Activated CD8-positive, alpha-beta T cell treated with anti-CD3 and anti-CD28 coated beads for 36 hours (primary cell): Measurements from ENCODE around the gene ADPRHL1. TPM values are rescaled to one million over a fixed set of nuclear protein-coding genes. Genes with fewer than 3 reads are reported as not detected.

Experiments
- ATAC-seq: fragments of 200-7000 bp; cut with Tn5 transposase; one replicate; pipeline ENCODE4 v1.10.0; 2021; ENCODE audit warnings: mild to moderate bottlenecking, moderate library complexity
- CTCF ChIA-PET: fragments of 350-600 bp; sonication (Branson Sonifier 250); formaldehyde crosslinking; loops from one replicate; lab custom pipeline; 2021; ENCODE audit warnings: antibody characterized with exemption; lab: Charles Lee
- POLR2A ChIA-PET: fragments of 350-600 bp; sonication (Branson Sonifier 250); formaldehyde crosslinking; loops from one replicate; lab custom pipeline; 2021; ENCODE audit warnings: antibody characterized with exemption; lab: Charles Lee
- DNase-seq: peaks from one replicate; pipeline ENCODE4 v3.0.0-alpha.2; 2020
- H3K27ac Mint-ChIP-seq: one replicate; pipeline ENCODE4 v1.8.0; 2021; ENCODE audit warnings: mild to moderate bottlenecking, mixed read lengths
- H3K27me3 Mint-ChIP-seq: one replicate; pipeline ENCODE4 v1.8.0; 2021; ENCODE audit warnings: mixed read lengths
- H3K36me3 Mint-ChIP-seq: one replicate; pipeline ENCODE4 v1.8.0; 2021; ENCODE audit warnings: low read depth, mixed read lengths
- H3K4me1 Mint-ChIP-seq: one replicate; pipeline ENCODE4 v1.8.0; 2021; ENCODE audit warnings: low read depth, mixed read lengths
- H3K4me3 Mint-ChIP-seq: one replicate; pipeline ENCODE4 v1.8.0; 2021; ENCODE audit warnings: mild to moderate bottlenecking, moderate library complexity, mixed read lengths
- H3K9me3 Mint-ChIP-seq: one replicate; pipeline ENCODE4 v1.8.0; 2021; ENCODE audit warnings: mixed read lengths
- CTCF ChIP-seq: fragments of 200-600 bp; IDR thresholded peaks from one replicate; pipeline ENCODE4 v1.8.0; 2022; ENCODE audit warnings: antibody characterized with exemption, mild to moderate bottlenecking
- intact Hi-C: fragments of 100-400 bp; cut with micrococcal nuclease; formaldehyde crosslinking; loops from one replicate; pipeline ENCODE4 v1.10.0; 2022
- total RNA-seq, 2 experiments: library from RNA; stranded (reverse); gene quantifications; one replicate each; pipeline ENCODE4 v1.2.3, GENCODE V29; 2021

Gene ADPRHL1
- total RNA-seq, 2 experiments from 2014 or later: 0.23 to 0.36 TPM

GRCh38 chr13:113407531-113408393 is 45.5 kb downstream of the ADPRHL1 start:
- CTCF ChIA-PET: no interaction called here
- DNase-seq: no peak

GRCh38 chr13:113407103-113407530 is 46.2 kb downstream of the ADPRHL1 start:
- ChIA-PET POLR2A (no interaction called here), CTCF (no interaction called here)
- no peaks in the 10 kb centered on the region for H3K4me1 Mint-ChIP-seq

More at GRCh38 chr13:113407531-113408393, 45.5 kb downstream of the ADPRHL1 start:
- H3K27ac Mint-ChIP-seq: no peak overlapping the region
- no peak overlapping the region for H3K4me3 Mint-ChIP-seq
- peaks cover 5% of the 10 kb centered on the region for H3K27me3 Mint-ChIP-seq
- TF ChIP-seq CTCF: no peak
- no peak for ATAC-seq
- POLR2A ChIA-PET: no interaction called here
- intact Hi-C loops: no loop called here
- H3K4me1 Mint-ChIP-seq: no peaks in the 10 kb centered on the region
- no peaks in the 10 kb centered on the region for H3K36me3 Mint-ChIP-seq
- no peaks in the 10 kb centered on the region for H3K9me3 Mint-ChIP-seq

GRCh38 chr13:113406321-113407102 is 46.8 kb downstream of the ADPRHL1 start:
- no peak for DNase-seq
- ChIA-PET POLR2A (no interaction called here), CTCF (no interaction called here)
- H3K4me1 Mint-ChIP-seq: no peaks in the 10 kb centered on the region
- no peak for TF ChIP-seq CTCF
- H3K9me3 Mint-ChIP-seq: no peaks in the 10 kb centered on the region
- peaks cover 5% of the 10 kb centered on the region for H3K27me3 Mint-ChIP-seq
- H3K27ac Mint-ChIP-seq: no peak overlapping the region
- intact Hi-C loops: no loop called here
- no peaks in the 10 kb centered on the region for H3K36me3 Mint-ChIP-seq
- ATAC-seq: no peak
- H3K4me3 Mint-ChIP-seq: no peak overlapping the region

More at GRCh38 chr13:113407103-113407530, 46.2 kb downstream of the ADPRHL1 start:
- intact Hi-C loops: no loop called here
- no peak for TF ChIP-seq CTCF
- Mint-ChIP-seq H3K27ac (no peak overlapping the region), H3K27me3 (peaks cover 5% of the 10 kb centered on the region), H3K4me3 (no peak overlapping the region), H3K9me3 (no peaks in the 10 kb centered on the region), H3K36me3 (no peaks in the 10 kb centered on the region)
- DNase-seq: no peak
- no peak for ATAC-seq

- Mint-ChIP-seq H3K4me1 (no peaks in the 10 kb centered on the region), H3K36me3 (no peaks in the 10 kb centered on the region), H3K4me3 (no peak overlapping the region), H3K27ac (no peak overlapping the region), H3K27me3 (peaks cover 5% of the 10 kb centered on the region), H3K9me3 (no peaks in the 10 kb centered on the region)
- no peak for TF ChIP-seq CTCF
- POLR2A ChIA-PET: no interaction called here
- CTCF ChIA-PET: no interaction called here
- no peak for ATAC-seq
- intact Hi-C loops: no loop called here
- DNase-seq: no peak
Measured at GRCh38 chr13:113405481-113406300, 47.6 kb downstream of the ADPRHL1 start.
